ENCODE data around the gene ANKRD44. TPM values are rescaled to one million over a fixed set of nuclear protein-coding genes. Genes with fewer than 3 reads are reported as not detected.

ANKRD44 gene
- polyA plus RNA-seq, 4 donors = 12.0 to 25.5 (median 12.4) TPM

- no peak for DNase-seq (ENCODE audit: low read depth in 4 of 4, low spot score in 3 of 4)
Observed at GRCh38 chr2:197126630-197127352, 183.8 kb downstream of the ANKRD44 start.

- DNase-seq (ENCODE audit: low read depth in 4 of 4, low spot score in 3 of 4) = no peak
Observed at GRCh38 chr2:197124639-197125390, 185.8 kb downstream of the ANKRD44 start.

GRCh38 chr2:197122821-197123220 lies 187.8 kb downstream of the ANKRD44 start:
- DNase-seq (ENCODE audit: low read depth in 4 of 4, low spot score in 3 of 4) = no peak

- no peak for DNase-seq (ENCODE audit: low read depth in 4 of 4, low spot score in 3 of 4)
Observed at GRCh38 chr2:197121756-197122385, 188.7 kb downstream of the ANKRD44 start.

- DNase-seq (ENCODE audit: low read depth in 4 of 4, low spot score in 3 of 4) = no peak
Observed at GRCh38 chr2:197121255-197121654, 189.3 kb downstream of the ANKRD44 start.

- no peak for DNase-seq (ENCODE audit: low read depth in 4 of 4, low spot score in 3 of 4)
Observed at GRCh38 chr2:197116306-197116879, 194.2 kb downstream of the ANKRD44 start.

GRCh38 chr2:197115325-197115724 lies 195.3 kb downstream of the ANKRD44 start:
- DNase-seq (ENCODE audit: low read depth in 4 of 4, low spot score in 3 of 4) = no peak

GRCh38 chr2:197113275-197113711 lies 197.3 kb downstream of the ANKRD44 start:
- DNase-seq (ENCODE audit: low read depth in 4 of 4, low spot score in 3 of 4) = no peak

GRCh38 chr2:197109326-197109725 lies 201.3 kb downstream of the ANKRD44 start:
- DNase-seq (ENCODE audit: low read depth in 4 of 4, low spot score in 3 of 4) = no peak

GRCh38 chr2:197108758-197109157 lies 201.8 kb downstream of the ANKRD44 start:
- DNase-seq (ENCODE audit: low read depth in 4 of 4, low spot score in 3 of 4) = no peak

GRCh38 chr2:197107291-197108269 lies 203.0 kb downstream of the ANKRD44 start:
- no peak for DNase-seq (ENCODE audit: low read depth in 4 of 4, low spot score in 3 of 4)

- DNase-seq (ENCODE audit: low read depth in 4 of 4, low spot score in 3 of 4) = no peak
Observed at GRCh38 chr2:197103363-197103762, 207.2 kb downstream of the ANKRD44 start.

- no peak for DNase-seq (ENCODE audit: low read depth in 4 of 4, low spot score in 3 of 4)
Observed at GRCh38 chr2:197102231-197102630, 208.3 kb downstream of the ANKRD44 start.

- DNase-seq (ENCODE audit: low read depth in 4 of 4, low spot score in 3 of 4) = no peak
Observed at GRCh38 chr2:197101519-197101918, 209.1 kb downstream of the ANKRD44 start.

GRCh38 chr2:197097578-197098366 lies 212.8 kb downstream of the ANKRD44 start:
- DNase-seq (ENCODE audit: low read depth in 4 of 4, low spot score in 3 of 4) = no peak

- DNase-seq (ENCODE audit: low read depth in 4 of 4, low spot score in 3 of 4) = no peak
Observed at GRCh38 chr2:197096649-197097048, 213.9 kb downstream of the ANKRD44 start.

- DNase-seq (ENCODE audit: low read depth in 4 of 4, low spot score in 3 of 4) = peak in 3 of 4 donors; percentile 54 to 66 (median 65)
Observed at GRCh38 chr2:197092431-197092830, 218.1 kb downstream of the ANKRD44 start.

- no peak for DNase-seq (ENCODE audit: low read depth in 4 of 4, low spot score in 3 of 4)
Observed at GRCh38 chr2:197090742-197091367, 219.7 kb downstream of the ANKRD44 start.

GRCh38 chr2:197089655-197090054 lies 220.9 kb downstream of the ANKRD44 start:
- DNase-seq (ENCODE audit: low read depth in 4 of 4, low spot score in 3 of 4) = no peak

Data from left renal pelvis (tissue), 4 donors.